ENCODE results near the gene SEMA4C.

Gene SEMA4C

DNA sequence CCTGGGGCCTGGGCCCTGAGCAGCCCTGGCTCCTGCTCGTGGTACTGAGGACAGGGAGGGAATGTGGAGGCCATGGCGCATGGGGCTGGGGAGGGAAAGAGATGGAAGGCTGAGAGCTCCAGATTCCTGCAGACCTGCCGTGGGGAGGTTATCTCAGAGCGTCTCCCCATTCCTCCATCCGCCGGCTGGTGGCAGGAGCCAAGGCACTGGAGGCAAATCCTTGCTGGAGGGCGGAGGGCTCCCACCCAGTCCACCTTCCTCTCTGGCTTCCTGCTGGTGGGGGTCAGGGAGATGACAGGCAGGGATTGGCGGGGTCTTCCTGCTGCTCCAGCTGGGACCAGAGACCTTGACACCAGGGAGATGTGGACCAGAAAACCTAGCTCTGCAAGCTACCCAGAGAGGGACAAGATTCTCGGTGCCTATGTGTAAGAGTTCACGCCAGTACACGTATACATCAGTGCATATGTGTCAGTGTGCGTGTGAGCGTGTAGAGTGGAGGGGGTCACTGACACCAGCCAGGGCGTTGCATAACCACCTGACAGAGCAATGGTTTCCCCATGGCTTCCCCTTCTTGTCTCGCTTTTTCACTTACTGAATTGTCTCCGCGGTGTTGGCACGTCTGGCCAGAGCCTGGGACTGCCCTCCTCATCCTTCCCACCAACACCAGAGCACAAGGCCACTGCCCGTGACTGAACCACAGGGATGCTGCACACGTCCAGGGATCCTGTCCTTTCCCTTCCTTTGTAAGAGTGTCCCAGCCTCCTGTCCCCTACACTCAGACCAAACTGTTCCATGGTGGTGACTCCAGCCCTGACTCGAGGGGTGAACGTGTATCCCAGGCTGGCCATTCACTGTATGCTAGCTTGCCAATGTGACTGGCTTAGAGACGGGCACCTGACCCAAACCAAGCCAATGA lies 15.8 kb upstream of the SEMA4C start:
- H3K4me3 ChIP-seq (ENCODE audit: low read depth, low read length): no peak overlapping the region
- DNase-seq (ENCODE audit: low read depth, low spot score): no peak
- TF ChIP-seq, protein P1, sequence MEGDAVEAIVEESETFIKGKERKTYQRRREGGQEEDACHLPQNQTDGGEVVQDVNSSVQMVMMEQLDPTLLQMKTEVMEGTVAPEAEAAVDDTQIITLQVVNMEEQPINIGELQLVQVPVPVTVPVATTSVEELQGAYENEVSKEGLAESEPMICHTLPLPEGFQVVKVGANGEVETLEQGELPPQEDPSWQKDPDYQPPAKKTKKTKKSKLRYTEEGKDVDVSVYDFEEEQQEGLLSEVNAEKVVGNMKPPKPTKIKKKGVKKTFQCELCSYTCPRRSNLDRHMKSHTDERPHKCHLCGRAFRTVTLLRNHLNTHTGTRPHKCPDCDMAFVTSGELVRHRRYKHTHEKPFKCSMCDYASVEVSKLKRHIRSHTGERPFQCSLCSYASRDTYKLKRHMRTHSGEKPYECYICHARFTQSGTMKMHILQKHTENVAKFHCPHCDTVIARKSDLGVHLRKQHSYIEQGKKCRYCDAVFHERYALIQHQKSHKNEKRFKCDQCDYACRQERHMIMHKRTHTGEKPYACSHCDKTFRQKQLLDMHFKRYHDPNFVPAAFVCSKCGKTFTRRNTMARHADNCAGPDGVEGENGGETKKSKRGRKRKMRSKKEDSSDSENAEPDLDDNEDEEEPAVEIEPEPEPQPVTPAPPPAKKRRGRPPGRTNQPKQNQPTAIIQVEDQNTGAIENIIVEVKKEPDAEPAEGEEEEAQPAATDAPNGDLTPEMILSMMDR (IDR thresholded peaks at IDR 0.05; ENCODE audit: low read depth, low read length): no peak
- in situ Hi-C loops (cut with HindIII; ENCODE audit: low sequenced_read_pairs): no loop called here

DNA sequence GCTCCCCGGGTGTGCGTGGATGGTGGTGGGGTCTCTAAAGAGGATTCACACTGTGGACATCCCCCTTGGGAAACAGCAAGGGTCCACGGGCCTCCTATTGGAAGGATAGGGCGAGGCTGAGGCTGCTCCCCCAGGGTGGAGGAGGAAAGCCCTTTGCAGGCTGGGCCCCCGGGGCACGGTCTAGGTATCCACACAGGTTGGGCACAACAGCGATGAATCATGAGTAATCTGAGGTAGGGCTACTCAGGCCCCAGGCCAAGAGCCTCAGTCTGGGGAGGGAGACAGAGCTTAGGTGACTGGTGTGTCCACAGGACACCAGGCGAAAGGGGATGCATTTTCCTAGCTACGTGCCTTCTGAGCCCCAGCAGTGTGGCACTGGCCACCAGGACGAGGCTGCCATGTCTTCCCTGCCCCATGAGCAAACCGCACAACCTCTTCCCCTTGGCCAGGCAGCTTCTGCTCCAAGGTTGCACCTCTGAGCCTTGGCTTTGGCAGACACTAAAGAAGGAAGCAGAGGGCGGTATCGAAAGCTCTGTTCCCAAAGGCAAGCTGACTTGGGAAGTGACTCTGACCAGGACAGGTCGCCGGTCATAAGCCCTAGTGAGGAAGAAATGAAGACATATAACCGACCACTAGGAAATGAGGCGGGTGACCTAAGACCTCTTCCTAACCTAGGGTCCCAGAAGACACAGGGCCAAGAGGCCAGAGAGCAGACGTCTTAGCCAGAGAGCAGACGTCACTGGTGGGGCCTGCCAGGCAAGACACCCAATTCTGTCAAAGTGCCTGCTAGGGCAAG lies 14.6 kb upstream of the SEMA4C start:
- no peak overlapping the region for H3K4me3 ChIP-seq (ENCODE audit: low read depth, low read length)
- DNase-seq (ENCODE audit: low read depth, low spot score): no peak
- TF ChIP-seq, protein P1 (IDR thresholded peaks at IDR 0.05; ENCODE audit: low read depth, low read length): no peak
- in situ Hi-C loops (cut with HindIII; ENCODE audit: low sequenced_read_pairs): no loop called here

DNA sequence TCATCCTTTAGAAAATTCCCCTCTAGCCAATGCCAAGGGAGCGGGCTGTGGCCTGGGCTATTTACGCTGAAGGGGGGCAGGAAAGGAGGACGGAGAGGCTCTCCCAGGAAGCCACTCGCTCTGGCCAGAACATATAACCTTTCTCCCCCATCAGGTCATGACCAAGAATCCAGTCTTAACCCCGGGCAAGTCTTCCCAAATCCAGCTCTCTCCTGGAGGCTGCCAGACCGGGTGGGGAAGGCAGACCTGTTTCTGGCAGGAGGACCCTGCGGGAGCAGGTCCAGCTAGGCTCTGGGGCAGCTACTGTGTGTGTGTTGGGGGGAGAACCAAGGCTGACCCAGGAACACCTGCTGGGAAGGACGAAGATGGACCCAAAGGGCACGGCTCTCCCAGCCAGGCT lies 13.4 kb upstream of the SEMA4C start:
- no peak for DNase-seq (ENCODE audit: low read depth, low spot score)
- TF ChIP-seq, protein P1 (IDR thresholded peaks at IDR 0.05; ENCODE audit: low read depth, low read length): no peak
- H3K4me3 ChIP-seq (ENCODE audit: low read depth, low read length): no peak overlapping the region
- in situ Hi-C loops (cut with HindIII; ENCODE audit: low sequenced_read_pairs): no loop called here

DNA sequence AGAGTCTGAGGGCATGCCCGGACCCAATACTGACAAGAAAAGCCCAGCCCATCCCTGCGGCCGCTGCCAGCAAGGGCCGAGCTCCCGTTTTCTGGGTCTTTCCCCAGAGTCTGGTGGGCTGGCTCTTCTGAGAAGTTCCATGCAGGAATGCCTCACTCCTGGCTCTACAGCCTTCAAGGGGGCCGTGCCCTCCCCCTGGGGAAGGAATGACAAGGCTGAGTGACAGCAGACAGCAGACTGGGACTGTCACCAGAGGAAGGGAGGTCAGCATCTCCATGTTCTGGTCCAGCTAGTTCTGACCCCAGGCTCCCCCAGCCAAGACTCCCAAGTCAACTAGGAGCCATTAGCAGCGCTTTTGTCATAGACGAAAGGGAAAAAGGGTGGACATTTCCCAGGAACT lies 13.0 kb upstream of the SEMA4C start:
- DNase-seq (ENCODE audit: low read depth, low spot score): no peak
- in situ Hi-C loops (cut with HindIII; ENCODE audit: low sequenced_read_pairs): no loop called here
- TF ChIP-seq, protein P1 (IDR thresholded peaks at IDR 0.05; ENCODE audit: low read depth, low read length): no peak
- H3K4me3 ChIP-seq (ENCODE audit: low read depth, low read length): no peak overlapping the region

DNA sequence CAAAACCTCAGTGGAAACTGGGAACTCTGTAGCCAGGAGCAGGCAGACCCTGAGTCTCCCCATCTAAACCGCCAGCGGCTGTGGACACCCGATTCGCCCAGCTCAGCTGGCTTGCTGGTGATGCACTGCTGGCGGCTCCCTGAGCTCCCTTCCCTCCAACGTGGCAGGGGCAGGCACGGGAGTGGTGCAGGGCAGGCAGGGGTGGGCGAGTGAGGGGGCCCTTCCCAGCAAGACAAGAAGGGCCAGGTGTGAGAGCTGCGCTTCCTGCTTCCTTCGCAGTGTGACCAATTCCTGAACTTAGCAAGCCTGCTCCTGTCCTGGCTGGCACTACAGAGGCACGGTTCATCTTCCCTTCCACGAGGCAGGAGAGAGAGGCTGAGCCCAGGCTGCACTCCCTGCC lies 12.3 kb upstream of the SEMA4C start:
- in situ Hi-C loops (cut with HindIII; ENCODE audit: low sequenced_read_pairs): no loop called here
- DNase-seq (ENCODE audit: low read depth, low spot score): no peak
- TF ChIP-seq, protein P1 (IDR thresholded peaks at IDR 0.05; ENCODE audit: low read depth, low read length): no peak
- no peak overlapping the region for H3K4me3 ChIP-seq (ENCODE audit: low read depth, low read length)

DNA sequence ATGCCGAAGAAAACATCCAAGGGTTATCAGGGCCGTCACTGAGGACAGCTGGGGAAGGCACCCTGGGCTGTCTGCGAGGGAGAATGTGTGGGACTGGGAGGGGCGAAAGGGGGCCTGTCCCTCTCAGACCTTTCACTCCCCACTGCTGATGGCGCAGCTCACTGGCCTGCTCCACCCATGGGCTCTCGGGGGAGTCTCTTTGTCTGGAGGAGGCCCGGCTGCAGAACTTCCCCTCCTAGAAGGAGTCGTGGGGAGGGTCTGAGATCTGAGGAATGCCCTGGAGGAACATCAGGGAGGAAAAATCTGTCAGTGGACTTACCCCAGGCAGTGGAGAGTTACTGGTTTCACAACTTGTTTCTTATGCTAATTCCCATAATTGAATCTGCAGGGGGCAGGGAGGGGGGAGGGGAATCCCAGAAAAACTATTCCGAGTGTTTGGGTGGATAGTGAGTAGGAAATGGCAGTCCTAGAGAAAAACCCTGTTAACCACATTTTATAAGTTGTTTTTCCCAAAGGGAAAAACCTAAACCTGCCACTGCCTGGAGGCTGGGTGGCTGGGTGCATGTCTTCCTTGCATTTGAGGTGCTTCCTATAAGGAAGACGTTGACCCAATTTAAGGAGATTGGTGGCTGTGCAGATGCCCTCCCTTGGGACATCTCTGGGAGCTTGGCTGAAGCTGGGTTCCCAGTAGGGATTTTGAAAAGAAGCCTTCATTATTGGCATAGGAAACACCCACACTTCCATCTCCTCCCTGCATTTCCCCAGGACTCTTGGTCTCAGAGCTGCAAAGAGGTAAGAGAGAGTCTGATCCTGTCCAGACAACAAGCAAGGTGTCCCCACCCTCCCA lies 11.7 kb upstream of the SEMA4C start:
- TF ChIP-seq, protein P1 (IDR thresholded peaks at IDR 0.05; ENCODE audit: low read depth, low read length): no peak
- H3K4me3 ChIP-seq (ENCODE audit: low read depth, low read length): no peak overlapping the region
- DNase-seq (ENCODE audit: low read depth, low spot score): no peak
- in situ Hi-C loops (cut with HindIII; ENCODE audit: low sequenced_read_pairs): no loop called here
